ENCODE data around the gene ZBTB46. TPM values are rescaled to one million over a fixed set of nuclear protein-coding genes. Genes with fewer than 3 reads are reported as not detected.

Gene ZBTB46
- total and polyA plus RNA-seq, 10 of the 15 experiments (the other 5 are each of a cell fraction or from before 2014, with no cell fraction given), result 0.15 to 0.92 (median 0.34) TPM

- ATAC-seq, result peak; percentile 25; the same call in 2 of the 3 replicates
Observed at GRCh38 chr20:63829945-63830835, 874 bp downstream of the ZBTB46 start.

More at GRCh38 chr20:63829945-63830835, 874 bp downstream of the ZBTB46 start:
- intact Hi-C loops (cut with micrococcal nuclease; ENCODE audit: unreplicated experiment), result no loop called here
- Histone ChIP-seq H4K20me1 (ENCODE audit: control insufficient read depth, insufficient read depth) (peaks cover 7% of the 10 kb centered on the region; the same call in 1 of the 2 replicates), H3K4me3 (peak overlapping the region; percentile 65), H3K36me3 (ENCODE audit: control insufficient read depth in 2 of 2, insufficient read depth in 2 of 2, low read length in 1 of 2) (no peaks in the 10 kb centered on the region), H2AFZ (ENCODE audit: control insufficient read depth, low read depth, low read length) (no peak overlapping the region; the same call in 1 of the 2 replicates), H3K79me2 (ENCODE audit: control insufficient read depth, insufficient read depth, low read length) (no peaks in the 10 kb centered on the region), H3K27me3 (replicated peaks in 1 of 2; ENCODE audit: control insufficient read depth in 2 of 2, insufficient read depth in 2 of 2, low read length in 1 of 2) (peaks cover 9 to 11% of the 10 kb centered on the region in 2 experiments; a peak in 3 of 4 replicates), H3K9ac (ENCODE audit: control insufficient read depth, insufficient read depth, low read length) (peak overlapping the region; percentile 34; the same call in 1 of the 2 replicates), H3K27ac (ENCODE audit: control insufficient read depth, insufficient read depth) (no peak overlapping the region), H3K4me1 (ENCODE audit: control insufficient read depth, insufficient read depth, low read length) (no peaks in the 10 kb centered on the region; the same call in 1 of the 2 replicates), H3K4me2 (ENCODE audit: control insufficient read depth, insufficient read depth) (peak overlapping the region; percentile 90), H3K9me3 (replicated peaks; ENCODE audit: control insufficient read depth, insufficient read depth, low read length) (no peaks in the 10 kb centered on the region)
- 1% methylated on average over 45 of the region's 99 CpGs for WGBS (ENCODE audit: insufficient coverage, insufficient replicate concordance, low lambda C conversion rate, missing lambda C conversion rate)
- in situ Hi-C loops (cut with MboI), result no loop called here
- ChIA-PET SMC1A (ENCODE audit: uncharacterized antibody, unreplicated experiment) (interaction anchor here (0.7 to 1.3 kb wide), 2 partner anchors 44 to 94 kb away, joined by 3 to 4 read pairs; partner anchors contain the start of gene LIME1), CTCF (interaction anchor here (1.0 kb wide), 1 partner anchor 44 kb away, joined by 3 read pairs; no protein-coding TSS in a partner anchor), POLR2A (interaction anchor here (0.8 kb wide), 1 partner anchor 13 kb away, joined by 3 read pairs; no protein-coding TSS in a partner anchor), RAD21 (ENCODE audit: unreplicated experiment) (interaction anchor here (0.6 to 1.0 kb wide), 2 partner anchors 292 kb away, joined by 3 read pairs; no protein-coding TSS in a partner anchor)
- DNase-seq (ENCODE audit: low read depth, low spot score), result no peak
- 0 out of 2 replicates have a peak, but pooled peaks have one; percentile 40 for TF ChIP-seq DPF2 (IDR thresholded peaks at IDR 0.05)
- peak in 1 of 2 experiments; percentile 57; a peak in 1 of 3 replicates for TF ChIP-seq EGR1 (IDR thresholded peaks at IDR 0.05; ENCODE audit: borderline replicate concordance in 1 of 2, low read depth in 2 of 2, low read length in 2 of 2)
- TF ChIP-seq YBX1 (IDR thresholded peaks at IDR 0.05), result no peak
- TF ChIP-seq FOS (IDR thresholded peaks at IDR 0.05; ENCODE audit: borderline replicate concordance, extremely low read depth, insufficient read length), result no peak
- TF ChIP-seq GATAD2B (conservative IDR thresholded peaks at IDR 0.05; ENCODE audit: low read depth), result 0 out of 2 replicates have a peak, but pooled peaks have one; percentile 49
- TF ChIP-seq NR2F1 (conservative IDR thresholded peaks at IDR 0.05), result peak; percentile 41; the same call in 1 of the 2 replicates
- 0 out of 2 replicates have a peak, but pooled peaks have one; percentile 20 for TF ChIP-seq NKRF (conservative IDR thresholded peaks at IDR 0.05)
- peak; percentile 52 for TF ChIP-seq IKZF1 (conservative IDR thresholded peaks at IDR 0.05)
- FAIRE-seq, result no peak
- BruUV-seq (replicated peaks), result no TSS peak

All from GM12878 (cell line).